Endothelial cell of umbilical vein (primary cell): ENCODE measurements around the gene PPP1R9B.

Source experiments
- EZH2 ChIP-seq: IDR thresholded peaks from 2 replicates; pipeline ENCODE4 v1.6.1; 2012; ENCODE audit warnings: borderline replicate concordance, low read depth, mild to moderate bottlenecking, moderate library complexity, low read length, inconsistent platforms; ENCODE audit not compliant: severe bottlenecking
- TF ChIP-seq, protein P1 (sequence below): IDR thresholded peaks from 2 replicates; pipeline ENCODE4 v1.6.1; 2011; ENCODE audit not compliant: insufficient read depth, insufficient read length
- TF ChIP-seq, protein P2 (sequence below), 2 donors: IDR thresholded peaks; 1 replicate in 1 of 2; 2 replicates in 1 of 2; pipeline ENCODE4 v1.5.1; 2011; ENCODE audit warnings: low read length in 2 of 2, mild to moderate bottlenecking in 2 of 2, moderate library complexity in 2 of 2, control low read depth in 1 of 2, inconsistent platforms in 1 of 2, low read depth in 1 of 2; ENCODE audit not compliant: insufficient read depth in 1 of 2; ENCODE audit errors: extremely low read depth in 1 of 2

DNA sequence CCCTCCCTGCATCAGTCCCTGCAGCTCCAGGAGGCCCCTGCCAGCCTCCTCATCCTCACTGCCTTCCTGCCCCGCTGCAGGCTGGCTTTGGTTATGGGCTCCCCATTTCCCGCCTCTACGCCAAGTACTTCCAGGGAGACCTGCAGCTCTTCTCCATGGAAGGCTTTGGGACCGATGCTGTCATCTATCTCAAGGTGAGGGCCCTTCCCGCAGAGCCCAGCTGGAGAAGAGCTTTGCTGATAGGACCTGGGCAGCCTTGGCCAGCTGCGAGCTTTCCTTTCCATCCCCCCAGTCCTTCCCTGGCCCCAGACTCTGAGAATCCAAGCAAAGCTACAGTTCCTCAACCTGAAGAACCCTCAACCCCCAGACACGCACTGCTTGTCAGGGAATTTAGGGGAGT, 41.3 kb downstream of the PPP1R9B start:
- TF ChIP-seq, protein P1, sequence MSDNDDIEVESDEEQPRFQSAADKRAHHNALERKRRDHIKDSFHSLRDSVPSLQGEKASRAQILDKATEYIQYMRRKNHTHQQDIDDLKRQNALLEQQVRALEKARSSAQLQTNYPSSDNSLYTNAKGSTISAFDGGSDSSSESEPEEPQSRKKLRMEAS = no peak
- no peak for TF ChIP-seq EZH2
- TF ChIP-seq, protein P2, sequence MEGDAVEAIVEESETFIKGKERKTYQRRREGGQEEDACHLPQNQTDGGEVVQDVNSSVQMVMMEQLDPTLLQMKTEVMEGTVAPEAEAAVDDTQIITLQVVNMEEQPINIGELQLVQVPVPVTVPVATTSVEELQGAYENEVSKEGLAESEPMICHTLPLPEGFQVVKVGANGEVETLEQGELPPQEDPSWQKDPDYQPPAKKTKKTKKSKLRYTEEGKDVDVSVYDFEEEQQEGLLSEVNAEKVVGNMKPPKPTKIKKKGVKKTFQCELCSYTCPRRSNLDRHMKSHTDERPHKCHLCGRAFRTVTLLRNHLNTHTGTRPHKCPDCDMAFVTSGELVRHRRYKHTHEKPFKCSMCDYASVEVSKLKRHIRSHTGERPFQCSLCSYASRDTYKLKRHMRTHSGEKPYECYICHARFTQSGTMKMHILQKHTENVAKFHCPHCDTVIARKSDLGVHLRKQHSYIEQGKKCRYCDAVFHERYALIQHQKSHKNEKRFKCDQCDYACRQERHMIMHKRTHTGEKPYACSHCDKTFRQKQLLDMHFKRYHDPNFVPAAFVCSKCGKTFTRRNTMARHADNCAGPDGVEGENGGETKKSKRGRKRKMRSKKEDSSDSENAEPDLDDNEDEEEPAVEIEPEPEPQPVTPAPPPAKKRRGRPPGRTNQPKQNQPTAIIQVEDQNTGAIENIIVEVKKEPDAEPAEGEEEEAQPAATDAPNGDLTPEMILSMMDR (IDR thresholded peaks at IDR 0.05; ENCODE audit: extremely low read depth in 1 of 2, insufficient read depth in 1 of 2, low read depth in 1 of 2, low read length in 2 of 2) = no peak
